GM19025 (cell line): ENCODE results near the gene PTPRO.

Source experiments
- ATAC-seq: cut with Tn5 transposase; IDR thresholded peaks from one replicate; pipeline ENCODE4 v1.9.1; 2021; ENCODE audit warnings: mild to moderate bottlenecking, low read depth, moderate library complexity; ENCODE audit not compliant: unreplicated experiment

PTPRO gene

GRCh38 chr12:15547063-15547462 is 224.8 kb downstream of the PTPRO start:
- no peak for ATAC-seq

GRCh38 chr12:15547691-15548090 is 225.4 kb downstream of the PTPRO start:
- ATAC-seq = no peak

- no peak for ATAC-seq
These were observed 228.5 kb downstream of the PTPRO start for GRCh38 chr12:15550793-15551192.

- no peak for ATAC-seq
These were observed 233.1 kb downstream of the PTPRO start for GRCh38 chr12:15555446-15555845.

- ATAC-seq = no peak
These were observed 234.2 kb downstream of the PTPRO start for GRCh38 chr12:15556411-15557102.

GRCh38 chr12:15558915-15559528 is 236.7 kb downstream of the PTPRO start:
- no peak for ATAC-seq

GRCh38 chr12:15561396-15561795 is 239.1 kb downstream of the PTPRO start:
- ATAC-seq = no peak

GRCh38 chr12:15562263-15562662 is 240.0 kb downstream of the PTPRO start:
- no peak for ATAC-seq

- ATAC-seq = peak; percentile 55
These were observed 241.4 kb downstream of the PTPRO start for GRCh38 chr12:15563663-15564062.

GRCh38 chr12:15574353-15574752 is 252.0 kb downstream of the PTPRO start:
- no peak for ATAC-seq

- ATAC-seq = no peak
These were observed 253.6 kb downstream of the PTPRO start for GRCh38 chr12:15575671-15576541.

GRCh38 chr12:15580431-15580830 is 258.1 kb downstream of the PTPRO start:
- no peak for ATAC-seq

GRCh38 chr12:15581006-15581405 is 258.7 kb downstream of the PTPRO start:
- no peak for ATAC-seq

- ATAC-seq = no peak
These were observed 261.5 kb downstream of the PTPRO start for GRCh38 chr12:15583804-15584203.

GRCh38 chr12:15584366-15585041 is 262.2 kb downstream of the PTPRO start:
- no peak for ATAC-seq

GRCh38 chr12:15589328-15590032 is 267.2 kb downstream of the PTPRO start:
- ATAC-seq = no peak

GRCh38 chr12:15590180-15590826 is 268.0 kb downstream of the PTPRO start:
- peak; percentile 79 for ATAC-seq

GRCh38 chr12:15591811-15592210 is 269.5 kb downstream of the PTPRO start:
- no peak for ATAC-seq

GRCh38 chr12:15592934-15593333 is 270.6 kb downstream of the PTPRO start:
- no peak for ATAC-seq

- no peak for ATAC-seq
These were observed 273.9 kb downstream of the PTPRO start for GRCh38 chr12:15596174-15596573.
